BE2C (cell line): ENCODE results near the gene TUBB.

Source experiments
- DNase-seq: peaks from one replicate; pipeline ENCODE4 v3.0.0-alpha.2; 2020
- H3K27me3 ChIP-seq: fragments of 250-450 bp; sonication (Bioruptor Pico); 2 replicates; pipeline ENCODE4 v1.5.1; 2020; ENCODE audit warnings: mild to moderate bottlenecking
- H3K36me3 ChIP-seq: fragments of 250-450 bp; sonication (Bioruptor Pico); 2 replicates; pipeline ENCODE4 v1.5.1; 2020; ENCODE audit warnings: mild to moderate bottlenecking
- H3K4me1 ChIP-seq: fragments of 250-450 bp; sonication (Bioruptor Pico); 2 replicates; pipeline ENCODE4 v1.5.1; 2020
- H3K4me3 ChIP-seq: 2 replicates; pipeline ENCODE4 v1.5.1; 2011; ENCODE audit warnings: low read depth, low read length
- H3K9me3 ChIP-seq: fragments of 250-450 bp; sonication (Bioruptor Pico); 2 replicates; pipeline ENCODE4 v1.5.1; 2020
- TF ChIP-seq, protein P1 (sequence below): IDR thresholded peaks from 2 replicates; pipeline ENCODE4 v1.5.1; 2012; ENCODE audit warnings: mild to moderate bottlenecking, low read depth, low read length

The TUBB gene

DNA sequence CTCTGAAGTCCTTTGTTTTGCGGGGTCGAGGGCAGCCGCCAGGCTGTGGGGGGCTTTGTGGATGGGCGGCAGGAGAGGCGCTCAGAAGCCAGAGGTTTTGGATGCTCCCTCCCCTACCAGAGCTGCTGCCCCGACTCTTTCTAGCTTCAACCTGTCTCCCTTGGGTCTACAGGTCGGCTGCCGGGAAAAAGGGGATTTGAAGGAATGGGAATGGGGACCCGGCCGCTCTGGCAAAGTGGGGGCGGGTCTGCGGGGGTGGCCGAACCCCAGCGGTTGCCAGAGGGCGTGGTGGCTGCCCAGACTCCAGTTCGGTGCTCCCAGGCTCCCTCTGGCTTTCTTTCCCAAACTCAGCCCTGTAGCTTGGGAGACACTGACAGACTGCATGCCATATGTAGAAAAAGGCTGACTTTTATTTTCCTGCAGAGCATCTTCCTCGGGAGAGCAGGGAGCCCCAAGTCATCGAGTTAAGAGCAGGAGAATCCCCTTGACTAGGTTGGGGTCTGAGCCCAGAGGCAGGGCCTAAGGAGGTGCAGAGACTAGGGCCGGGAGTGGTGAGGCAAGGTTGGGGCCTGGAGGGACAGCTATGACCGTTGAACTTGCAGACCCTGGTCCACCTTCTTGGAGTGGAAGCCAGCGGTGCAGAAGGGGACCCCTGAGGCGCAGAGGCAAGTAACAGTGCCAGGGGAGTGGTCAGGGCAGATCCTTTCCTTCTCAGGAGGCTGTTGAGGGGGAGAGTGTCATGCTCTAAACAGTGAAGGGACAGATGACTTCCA lies 32.3 kb upstream of the TUBB start:
- Histone ChIP-seq H3K4me1 (peaks cover 10% of the 10 kb centered on the region; the same call in 1 of the 2 replicates), H3K4me3 (peak overlapping the region; percentile 74), H3K9me3 (no peaks in the 10 kb centered on the region), H3K27me3 (no peaks in the 10 kb centered on the region), H3K36me3 (peaks cover 5% of the 10 kb centered on the region)
- TF ChIP-seq, protein P1, sequence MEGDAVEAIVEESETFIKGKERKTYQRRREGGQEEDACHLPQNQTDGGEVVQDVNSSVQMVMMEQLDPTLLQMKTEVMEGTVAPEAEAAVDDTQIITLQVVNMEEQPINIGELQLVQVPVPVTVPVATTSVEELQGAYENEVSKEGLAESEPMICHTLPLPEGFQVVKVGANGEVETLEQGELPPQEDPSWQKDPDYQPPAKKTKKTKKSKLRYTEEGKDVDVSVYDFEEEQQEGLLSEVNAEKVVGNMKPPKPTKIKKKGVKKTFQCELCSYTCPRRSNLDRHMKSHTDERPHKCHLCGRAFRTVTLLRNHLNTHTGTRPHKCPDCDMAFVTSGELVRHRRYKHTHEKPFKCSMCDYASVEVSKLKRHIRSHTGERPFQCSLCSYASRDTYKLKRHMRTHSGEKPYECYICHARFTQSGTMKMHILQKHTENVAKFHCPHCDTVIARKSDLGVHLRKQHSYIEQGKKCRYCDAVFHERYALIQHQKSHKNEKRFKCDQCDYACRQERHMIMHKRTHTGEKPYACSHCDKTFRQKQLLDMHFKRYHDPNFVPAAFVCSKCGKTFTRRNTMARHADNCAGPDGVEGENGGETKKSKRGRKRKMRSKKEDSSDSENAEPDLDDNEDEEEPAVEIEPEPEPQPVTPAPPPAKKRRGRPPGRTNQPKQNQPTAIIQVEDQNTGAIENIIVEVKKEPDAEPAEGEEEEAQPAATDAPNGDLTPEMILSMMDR, result no peak
- DNase-seq, result no peak

DNA sequence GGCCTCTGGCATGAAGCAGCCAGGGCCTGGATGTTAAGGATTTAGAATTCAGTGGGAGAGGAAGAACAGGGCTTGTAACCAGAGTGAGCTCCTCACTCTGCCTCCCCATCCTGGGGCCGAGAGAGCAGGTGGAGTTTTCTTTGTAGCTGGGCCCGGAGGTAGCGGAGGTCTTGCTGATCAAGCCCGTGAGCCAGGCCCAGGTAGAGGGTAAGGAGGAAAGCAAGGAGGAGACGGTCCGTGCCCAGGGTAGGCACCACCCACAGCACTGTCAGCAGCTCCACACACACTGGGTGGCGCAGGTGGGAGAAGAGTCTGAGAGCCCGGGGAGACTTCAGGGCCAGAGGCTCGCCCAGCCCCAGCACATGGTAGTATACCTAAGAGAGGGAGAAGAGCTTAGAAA lies 31.6 kb upstream of the TUBB start:
- Histone ChIP-seq H3K4me3 (no peak overlapping the region; the same call in 1 of the 2 replicates), H3K4me1 (peaks cover 10% of the 10 kb centered on the region; the same call in 1 of the 2 replicates)

DNA sequence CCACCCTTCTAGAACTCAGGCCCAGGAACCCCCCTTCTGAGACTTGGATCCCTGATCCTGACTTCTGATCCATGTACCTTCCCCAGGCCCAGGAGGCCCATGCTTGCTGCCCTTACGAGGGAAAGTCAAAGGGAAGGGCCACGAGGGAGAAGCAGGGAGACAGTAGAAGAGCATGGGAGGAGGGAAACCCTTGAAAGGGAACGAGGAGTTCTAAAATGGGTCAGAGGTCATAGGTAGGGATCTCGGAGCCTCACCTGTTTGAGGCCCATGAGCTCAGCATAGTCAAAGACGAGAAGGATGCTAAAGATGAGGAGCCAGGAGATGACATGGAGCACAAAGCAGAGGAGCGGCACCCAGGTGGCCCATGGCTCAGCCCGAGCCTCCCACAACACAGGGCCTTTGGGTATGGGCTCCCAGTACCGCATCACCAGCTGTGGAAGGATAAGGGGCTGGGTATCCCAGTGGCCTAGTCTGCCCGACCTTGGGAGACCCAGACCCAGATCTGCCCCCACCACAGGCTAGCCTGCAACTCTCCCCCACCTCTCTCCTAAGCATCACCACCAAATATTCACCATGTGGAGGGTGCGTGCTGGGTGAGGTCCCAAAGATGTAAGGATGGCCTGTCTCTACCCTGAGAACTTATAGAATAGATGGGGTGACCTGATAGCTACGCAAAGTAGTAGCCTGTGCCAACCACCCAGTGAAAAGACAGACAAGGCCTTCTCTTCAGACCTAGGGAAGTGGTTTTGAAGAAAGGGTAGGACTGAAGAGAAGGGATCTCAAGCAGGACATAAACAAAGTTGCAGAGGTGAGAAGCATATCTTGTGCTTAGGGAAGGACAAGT lies 30.9 kb upstream of the TUBB start:
- H3K4me3 ChIP-seq, result no peak overlapping the region

More for the DNA sequence above, 31.6 kb upstream of the TUBB start:
- Histone ChIP-seq H3K9me3 (no peaks in the 10 kb centered on the region), H3K27me3 (no peaks in the 10 kb centered on the region), H3K36me3 (peaks cover 5% of the 10 kb centered on the region)
- TF ChIP-seq, protein P1, result no peak
- no peak for DNase-seq

DNA sequence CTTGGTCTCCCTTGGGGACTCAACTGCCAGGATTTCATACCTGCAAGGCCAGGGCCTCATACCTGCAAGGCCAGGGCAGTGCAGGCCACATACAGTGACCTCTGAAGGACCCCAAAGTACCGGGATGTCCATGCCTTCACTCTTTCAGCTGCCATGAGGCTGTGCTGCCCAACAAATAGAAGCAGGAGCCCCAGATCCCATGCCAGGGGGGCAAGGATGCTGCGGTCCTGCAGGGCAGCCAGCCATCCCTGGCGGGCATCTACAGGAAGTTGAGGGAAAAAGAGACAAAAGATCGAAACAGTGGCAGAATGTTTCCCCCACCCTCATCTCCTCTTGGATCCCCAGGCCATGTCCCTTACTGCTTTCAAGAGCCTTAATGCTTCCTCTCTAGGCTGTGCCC lies 30.2 kb upstream of the TUBB start:
- Histone ChIP-seq H3K4me3 (peak overlapping the region; percentile 95), H3K4me1 (peaks cover 9% of the 10 kb centered on the region; the same call in 1 of the 2 replicates), H3K36me3 (peaks cover 5% of the 10 kb centered on the region), H3K9me3 (no peaks in the 10 kb centered on the region), H3K27me3 (no peaks in the 10 kb centered on the region)
- TF ChIP-seq, protein P1, result no peak
- no peak for DNase-seq

More for the DNA sequence above, 30.9 kb upstream of the TUBB start:
- no peak for DNase-seq
- Histone ChIP-seq H3K9me3 (no peaks in the 10 kb centered on the region), H3K36me3 (peaks cover 5% of the 10 kb centered on the region), H3K4me1 (peaks cover 10% of the 10 kb centered on the region; the same call in 1 of the 2 replicates), H3K27me3 (no peaks in the 10 kb centered on the region)
- TF ChIP-seq, protein P1, result no peak

DNA sequence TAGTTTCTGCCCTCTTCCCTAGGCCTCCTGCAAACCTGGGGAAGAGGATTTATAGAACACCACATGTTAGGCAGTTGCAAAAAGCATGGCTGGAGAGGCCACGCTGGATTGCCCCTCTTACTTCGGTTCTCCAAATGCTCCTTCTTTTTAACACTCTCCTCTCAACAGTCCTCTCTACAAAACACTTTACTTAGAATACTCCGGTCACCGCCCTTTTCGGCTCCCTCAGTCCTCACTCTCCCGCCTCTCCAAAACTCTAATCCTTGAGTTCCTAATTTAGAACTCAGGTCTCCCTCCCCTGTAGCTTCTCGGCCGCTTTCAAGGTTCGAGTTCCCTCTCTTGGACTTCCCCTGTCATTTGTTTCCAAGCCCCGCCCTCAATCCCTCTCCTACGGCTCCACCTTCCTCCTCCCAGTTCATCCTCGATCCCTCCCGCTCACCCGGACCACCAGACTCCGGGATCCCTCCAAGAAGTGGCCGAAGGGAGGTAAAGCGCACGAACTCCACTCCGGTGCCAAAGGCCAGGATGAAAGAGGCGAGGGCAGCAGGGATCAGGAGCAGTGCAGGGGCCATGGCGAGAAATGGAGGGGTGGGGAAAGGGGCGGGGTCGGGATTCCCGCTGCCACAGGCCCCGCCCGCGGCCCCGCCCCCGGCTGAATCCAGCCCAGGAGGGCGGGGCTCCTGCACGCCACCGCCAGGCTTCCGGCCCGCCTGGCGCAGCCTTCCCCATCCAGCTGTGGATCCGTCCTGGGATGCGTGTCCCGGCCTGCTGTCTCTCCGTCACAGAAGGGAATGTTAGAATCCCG lies 29.5 kb upstream of the TUBB start, which contains the start of gene NRM:
Gene NRM, minus strand, starts transcription at position 582 of the 805 bp plus-strand sequence. Its CDS starts 10 bp downstream, at position 572.
- H3K27me3 ChIP-seq, result no peaks in the 10 kb centered on the region
- peaks cover 5% of the 10 kb centered on the region; the same call in 1 of the 2 replicates for H3K4me1 ChIP-seq
- peaks cover 5% of the 10 kb centered on the region for H3K36me3 ChIP-seq
- H3K9me3 ChIP-seq, result no peaks in the 10 kb centered on the region
- H3K4me3 ChIP-seq, result peak within 1 kb of the TSS; percentile 95
- TF ChIP-seq, protein P1, result no peak
- DNase-seq, result peak; percentile 95
